ENCODE data around the gene HDAC10.
A peak's percentile ranks its signal among the peaks of the same experiment; 100 is the strongest.
"Not testable (repeated sequence)": the region's sequence is repeated elsewhere in the genome, so short reads cannot be mapped to it uniquely, and the experiment has no call there.

HDAC10 gene

GRCh38 chr22:50218153-50218995 lies 32.7 kb downstream of the HDAC10 start:
- DNase-seq (ENCODE audit: low read depth, low spot score), result no peak

GRCh38 chr22:50217543-50218152 lies 33.4 kb downstream of the HDAC10 start:
- no peak for DNase-seq (ENCODE audit: low read depth, low spot score)

- no peak for DNase-seq (ENCODE audit: low read depth, low spot score)
These were observed 34.2 kb downstream of the HDAC10 start for GRCh38 chr22:50216684-50217520.

DNA sequence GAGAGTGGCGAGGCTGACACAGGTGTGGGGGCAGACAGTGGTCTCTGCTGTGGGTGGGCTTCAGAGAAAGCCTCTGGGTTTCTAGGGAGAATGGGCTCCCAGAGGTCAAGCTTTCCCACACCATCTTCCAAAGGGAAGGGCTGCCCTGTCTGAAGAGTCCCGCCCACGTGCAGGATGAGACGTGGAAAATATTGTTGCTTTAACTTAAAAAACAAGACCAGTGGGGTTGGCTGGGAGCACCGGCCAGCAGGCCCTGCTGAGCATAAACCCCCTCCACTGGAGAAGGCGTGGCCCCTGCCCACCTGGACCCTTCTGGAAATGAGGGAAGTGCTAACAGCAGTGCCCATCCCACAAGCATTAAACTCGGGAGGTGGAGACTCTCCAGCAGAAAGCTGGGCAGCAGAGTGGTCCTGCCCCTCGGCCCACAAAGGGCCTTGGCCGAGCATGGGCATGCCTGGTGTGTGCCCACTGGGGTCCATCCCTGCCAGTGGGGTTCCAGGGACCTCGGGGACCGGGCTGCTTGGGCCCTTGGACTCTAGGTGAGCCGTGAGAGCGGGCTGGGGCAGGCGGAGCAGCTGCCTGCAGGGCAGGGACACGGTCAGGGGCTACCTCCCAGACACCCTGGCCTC lies 34.9 kb downstream of the HDAC10 start:
- DNase-seq (ENCODE audit: low read depth, low spot score), result no peak

DNA sequence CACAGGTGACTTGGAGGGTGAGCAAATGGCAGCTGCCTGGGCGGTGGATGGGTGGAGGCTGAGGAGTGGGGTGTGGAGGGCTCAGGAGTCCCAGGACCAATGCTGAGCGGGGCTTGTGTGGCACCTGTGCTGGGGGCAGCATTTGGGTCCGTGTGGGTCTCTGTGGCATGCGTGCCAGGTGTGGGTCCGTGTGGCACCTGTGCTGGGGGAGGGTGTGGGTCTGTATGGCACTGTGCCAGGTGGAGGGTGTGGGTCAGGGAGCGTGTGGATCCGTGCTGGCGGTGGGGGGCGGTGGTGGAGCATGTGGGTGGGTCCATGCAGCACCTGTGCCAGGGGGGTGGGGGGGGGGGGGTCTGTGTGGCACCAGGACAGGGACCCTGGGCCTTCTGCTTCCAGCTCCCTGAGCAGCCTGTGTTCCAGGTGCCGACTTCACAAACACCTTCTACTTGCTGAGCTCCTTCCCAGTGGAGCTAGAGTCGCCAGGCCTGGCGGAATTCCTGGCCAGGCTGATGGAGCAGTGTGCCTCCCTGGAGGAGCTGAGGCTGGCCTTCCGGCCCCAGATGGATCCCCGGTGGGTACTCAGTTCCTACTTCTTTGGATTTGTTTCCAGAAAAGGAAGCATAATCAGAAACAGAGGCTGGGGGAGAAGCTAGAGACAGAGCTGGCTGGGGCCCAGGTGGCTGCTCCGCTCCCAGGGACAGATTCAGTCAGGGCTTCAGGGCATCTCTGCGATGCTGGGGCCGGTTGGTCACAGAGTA lies 35.6 kb downstream of the HDAC10 start:
- DNase-seq (ENCODE audit: low read depth, low spot score), result no peak

- no peak for DNase-seq (ENCODE audit: low read depth, low spot score)
These were observed 37.8 kb downstream of the HDAC10 start for GRCh38 chr22:50213263-50213662.

DNA sequence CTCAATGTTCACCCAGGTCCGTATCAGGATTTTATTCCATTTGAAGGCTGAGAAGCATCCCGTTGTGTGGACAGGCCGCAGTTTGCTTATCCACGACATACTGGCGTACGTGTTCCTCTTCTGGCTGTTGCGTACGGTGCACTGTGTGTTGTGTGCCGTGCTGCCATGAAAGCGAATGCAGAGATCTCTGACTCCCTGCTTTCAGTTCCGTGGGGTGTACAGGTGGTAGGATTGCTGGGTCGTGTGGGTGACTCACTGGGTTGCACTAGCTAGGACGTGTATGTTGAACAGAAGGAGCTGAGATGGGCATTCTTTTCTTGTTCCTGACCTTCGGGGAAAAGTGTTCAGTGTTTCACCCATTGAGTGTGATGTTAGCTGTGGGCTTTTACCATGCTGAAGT lies 39.9 kb downstream of the HDAC10 start:
- no peak for DNase-seq (ENCODE audit: low read depth, low spot score)

- DNase-seq (ENCODE audit: low read depth, low spot score), result no peak
These were observed 40.5 kb downstream of the HDAC10 start for GRCh38 chr22:50210378-50211139.

GRCh38 chr22:50209893-50210292 lies 41.2 kb downstream of the HDAC10 start:
- DNase-seq (ENCODE audit: low read depth, low spot score), result peak; percentile 27

DNA sequence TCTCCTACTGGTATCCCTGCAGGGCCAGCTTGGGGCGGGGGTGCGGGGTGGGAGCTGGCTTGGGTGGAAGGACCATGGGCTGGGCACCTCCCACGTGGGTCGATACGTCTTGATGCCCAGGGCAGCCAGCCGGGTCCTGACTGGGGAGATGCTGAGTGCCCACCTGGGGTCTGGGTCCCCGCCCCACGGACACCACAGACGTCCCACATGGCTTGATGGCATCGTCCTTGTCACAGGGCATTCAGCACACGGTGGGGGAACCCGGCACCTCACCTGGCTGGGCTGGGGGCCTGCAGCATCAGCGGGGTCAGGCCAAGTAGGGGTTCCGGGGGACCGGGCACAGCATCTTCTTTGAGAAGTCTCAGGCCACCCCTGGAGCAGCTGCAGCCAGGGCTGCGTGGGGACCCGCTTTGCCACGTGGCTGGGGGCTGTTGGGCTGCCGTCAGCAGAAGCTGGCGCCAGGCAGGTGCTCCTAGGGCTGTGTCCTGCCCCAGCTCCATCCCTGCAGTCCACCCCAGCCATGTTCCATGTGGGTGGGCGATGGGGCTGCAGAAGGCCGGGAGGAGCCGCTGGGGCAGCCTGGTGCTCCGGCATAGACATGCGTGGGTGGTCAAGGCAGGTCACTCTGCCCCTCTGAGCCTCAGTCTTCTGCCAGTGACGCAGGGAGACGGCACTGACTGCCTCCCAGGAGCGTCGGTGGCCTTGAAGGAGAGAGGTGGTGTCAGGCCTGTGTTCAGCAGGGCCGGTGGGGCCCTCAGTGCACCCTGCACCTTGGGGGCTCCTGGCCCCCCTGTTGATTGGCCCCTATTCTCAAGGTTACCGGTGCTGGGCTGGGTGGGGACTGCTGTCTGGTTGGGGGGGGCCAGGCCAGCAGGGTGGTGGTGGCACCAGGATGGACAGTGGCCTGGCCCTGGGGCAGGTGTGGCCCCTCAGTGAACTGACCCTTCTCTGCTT lies 41.8 kb downstream of the HDAC10 start:
- DNase-seq (ENCODE audit: low read depth, low spot score), result no peak

GRCh38 chr22:50208430-50208938 lies 42.6 kb downstream of the HDAC10 start:
- DNase-seq (ENCODE audit: low read depth, low spot score), result no peak

GRCh38 chr22:50207383-50208140 lies 43.5 kb downstream of the HDAC10 start:
- DNase-seq (ENCODE audit: low read depth, low spot score), result no peak

- DNase-seq (ENCODE audit: low read depth, low spot score), result no peak
These were observed 44.5 kb downstream of the HDAC10 start for GRCh38 chr22:50206599-50206998.

- no peak for DNase-seq (ENCODE audit: low read depth, low spot score)
These were observed 45.1 kb downstream of the HDAC10 start for GRCh38 chr22:50205781-50206569.

DNA sequence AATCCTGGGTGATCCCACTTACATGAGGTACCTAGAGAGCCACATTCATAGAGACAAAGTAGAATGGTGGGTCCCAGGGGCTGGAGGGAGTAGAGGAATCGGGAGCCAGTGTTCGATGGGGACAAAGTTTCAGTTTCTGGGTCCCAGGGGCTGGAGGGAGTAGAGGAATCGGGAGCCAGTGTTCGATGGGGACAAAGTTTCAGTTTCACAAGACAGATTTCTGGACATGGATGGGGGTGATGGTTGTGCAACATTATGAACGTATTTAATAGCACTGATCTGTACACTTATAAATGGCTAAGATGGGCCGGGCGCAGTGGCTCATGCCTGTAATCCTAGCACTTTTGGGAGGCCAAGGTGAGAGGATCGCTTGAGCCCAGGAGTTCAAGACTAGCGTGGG lies 46.1 kb downstream of the HDAC10 start:
- DNase-seq (ENCODE audit: low read depth, low spot score), result not testable (repeated sequence)

DNA sequence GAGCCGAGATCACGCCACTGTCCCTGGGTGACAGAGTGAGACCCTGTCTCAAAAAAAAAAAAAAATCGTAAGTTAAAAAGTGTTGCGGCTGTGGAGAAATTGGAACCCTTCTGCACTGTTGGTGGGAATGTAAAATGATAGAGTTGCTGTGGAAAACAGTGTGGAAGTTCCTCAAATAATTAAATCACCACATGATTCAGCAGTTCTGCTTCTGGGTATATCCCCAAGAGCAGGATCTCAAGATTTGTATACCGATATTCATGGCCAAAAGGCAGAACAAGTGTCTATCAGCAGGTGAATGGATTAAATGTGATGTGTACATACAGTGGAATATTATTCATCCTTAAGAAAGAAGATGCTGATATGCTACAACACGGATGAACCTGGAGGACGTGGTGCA lies 46.5 kb downstream of the HDAC10 start:
- no peak for DNase-seq (ENCODE audit: low read depth, low spot score)

DNA sequence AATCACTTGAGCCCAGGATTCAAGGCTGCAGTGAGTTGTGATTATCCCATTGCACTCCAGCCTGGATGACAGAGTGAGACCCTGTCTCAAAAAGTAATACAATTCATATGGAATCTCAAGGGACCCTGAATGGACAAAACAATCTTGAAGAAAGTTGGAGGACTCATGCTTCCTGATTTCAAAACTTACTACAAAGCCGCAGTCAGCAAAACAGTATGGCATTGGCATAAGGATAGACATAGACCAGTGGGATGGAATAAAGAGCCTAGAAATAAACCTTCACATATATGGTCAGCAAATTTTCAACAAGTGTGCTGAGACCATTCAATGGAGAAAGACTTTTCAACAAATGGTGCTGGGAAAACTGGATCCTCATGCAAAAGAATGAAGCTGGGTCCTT lies 47.8 kb downstream of the HDAC10 start:
- DNase-seq (ENCODE audit: low read depth, low spot score), result no peak

All from activated naive CD8-positive, alpha-beta T cell treated with anti-CD3 and anti-CD28 coated beads, Interleukin-2, amount 50 U/mL, for 16 hours (primary cell).